Fibroblast of upper back skin (primary cell): ENCODE measurements around the gene DDX60.
"Not testable (repeated sequence)": the region's sequence is repeated elsewhere in the genome, so short reads cannot be mapped to it uniquely, and the experiment has no call there.

Source experiments
- DNase-seq: peaks from one replicate; pipeline ENCODE4 v3.0.0-alpha.2; 2013

The DDX60 gene, protein sequence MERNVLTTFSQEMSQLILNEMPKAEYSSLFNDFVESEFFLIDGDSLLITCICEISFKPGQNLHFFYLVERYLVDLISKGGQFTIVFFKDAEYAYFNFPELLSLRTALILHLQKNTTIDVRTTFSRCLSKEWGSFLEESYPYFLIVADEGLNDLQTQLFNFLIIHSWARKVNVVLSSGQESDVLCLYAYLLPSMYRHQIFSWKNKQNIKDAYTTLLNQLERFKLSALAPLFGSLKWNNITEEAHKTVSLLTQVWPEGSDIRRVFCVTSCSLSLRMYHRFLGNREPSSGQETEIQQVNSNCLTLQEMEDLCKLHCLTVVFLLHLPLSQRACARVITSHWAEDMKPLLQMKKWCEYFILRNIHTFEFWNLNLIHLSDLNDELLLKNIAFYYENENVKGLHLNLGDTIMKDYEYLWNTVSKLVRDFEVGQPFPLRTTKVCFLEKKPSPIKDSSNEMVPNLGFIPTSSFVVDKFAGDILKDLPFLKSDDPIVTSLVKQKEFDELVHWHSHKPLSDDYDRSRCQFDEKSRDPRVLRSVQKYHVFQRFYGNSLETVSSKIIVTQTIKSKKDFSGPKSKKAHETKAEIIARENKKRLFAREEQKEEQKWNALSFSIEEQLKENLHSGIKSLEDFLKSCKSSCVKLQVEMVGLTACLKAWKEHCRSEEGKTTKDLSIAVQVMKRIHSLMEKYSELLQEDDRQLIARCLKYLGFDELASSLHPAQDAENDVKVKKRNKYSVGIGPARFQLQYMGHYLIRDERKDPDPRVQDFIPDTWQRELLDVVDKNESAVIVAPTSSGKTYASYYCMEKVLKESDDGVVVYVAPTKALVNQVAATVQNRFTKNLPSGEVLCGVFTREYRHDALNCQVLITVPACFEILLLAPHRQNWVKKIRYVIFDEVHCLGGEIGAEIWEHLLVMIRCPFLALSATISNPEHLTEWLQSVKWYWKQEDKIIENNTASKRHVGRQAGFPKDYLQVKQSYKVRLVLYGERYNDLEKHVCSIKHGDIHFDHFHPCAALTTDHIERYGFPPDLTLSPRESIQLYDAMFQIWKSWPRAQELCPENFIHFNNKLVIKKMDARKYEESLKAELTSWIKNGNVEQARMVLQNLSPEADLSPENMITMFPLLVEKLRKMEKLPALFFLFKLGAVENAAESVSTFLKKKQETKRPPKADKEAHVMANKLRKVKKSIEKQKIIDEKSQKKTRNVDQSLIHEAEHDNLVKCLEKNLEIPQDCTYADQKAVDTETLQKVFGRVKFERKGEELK (N-terminal part only)

GRCh38 chr4:168318266-168318895 is at the start of gene DDX60:
TSS of gene DDX60 (minus strand) at chr4:168318752. CDS start at chr4:168311259, 7,493 bp downstream.
- DNase-seq, result peak; percentile 74

GRCh38 chr4:168367065-168367464 is 48.5 kb upstream of the DDX60 start:
- no peak for DNase-seq

DNA sequence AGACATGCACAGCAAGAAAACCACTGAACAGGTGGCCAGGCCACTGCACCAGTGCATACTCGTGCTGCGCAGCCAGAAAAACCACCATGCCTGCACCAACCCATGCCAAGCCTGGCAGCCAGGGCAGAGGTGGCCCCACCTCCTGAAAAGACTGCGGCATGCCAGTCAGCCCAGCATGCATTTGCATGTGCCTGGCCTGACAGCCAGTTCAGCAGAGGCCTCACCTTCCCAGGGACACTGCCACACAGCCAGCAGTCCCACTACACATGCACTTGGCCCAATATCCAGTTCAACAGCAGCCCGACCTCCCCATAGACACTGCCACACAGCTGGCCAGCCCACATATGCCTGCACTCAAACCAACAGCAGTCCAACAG is 43.5 kb upstream of the DDX60 start:
- no peak for DNase-seq

GRCh38 chr4:168361365-168362024 is 42.9 kb upstream of the DDX60 start:
- DNase-seq, result no peak

DNA sequence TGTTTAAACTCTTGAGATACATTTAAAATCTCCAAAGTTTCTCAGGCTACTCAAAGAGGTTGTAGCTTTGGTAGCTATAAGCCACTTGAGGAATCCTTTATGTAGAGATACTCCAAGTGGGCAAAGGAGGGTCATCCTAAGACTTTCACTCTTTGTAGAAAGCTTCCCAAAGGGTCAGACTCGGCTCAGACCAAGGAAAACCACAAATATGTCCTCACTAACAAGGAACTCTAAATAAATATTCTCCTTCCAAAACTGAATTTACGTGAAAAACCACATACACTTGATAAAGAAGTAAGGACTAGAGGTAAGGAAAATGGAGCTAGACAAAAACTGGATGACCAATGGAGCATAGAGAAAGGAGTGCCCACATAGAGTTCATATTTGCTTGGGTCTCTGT is 41.7 kb upstream of the DDX60 start:
- no peak for DNase-seq

DNA sequence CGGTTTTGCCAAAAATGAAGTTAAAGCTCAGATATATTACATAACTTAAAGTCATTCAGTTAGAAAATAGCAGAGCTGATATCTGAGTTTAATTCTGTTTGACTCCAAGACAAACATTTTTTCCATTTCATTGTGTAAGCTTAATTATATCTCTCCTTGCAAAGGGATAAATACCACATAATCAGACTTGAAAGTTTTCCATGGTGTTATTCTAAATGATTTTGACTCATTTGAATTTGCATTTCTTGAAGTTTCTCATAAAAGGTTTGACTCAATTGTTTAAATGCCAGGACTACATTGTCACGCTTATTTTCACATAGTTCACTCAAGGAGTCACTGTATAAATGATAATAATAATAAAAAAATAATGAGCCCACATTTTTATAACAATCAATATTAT is 39.4 kb upstream of the DDX60 start:
- DNase-seq, result no peak

- DNase-seq, result no peak
Measured at GRCh38 chr4:168353746-168354145, 35.2 kb upstream of the DDX60 start.

GRCh38 chr4:168337550-168337940 is 19.0 kb upstream of the DDX60 start:
- peak; percentile 8 for DNase-seq

DNA sequence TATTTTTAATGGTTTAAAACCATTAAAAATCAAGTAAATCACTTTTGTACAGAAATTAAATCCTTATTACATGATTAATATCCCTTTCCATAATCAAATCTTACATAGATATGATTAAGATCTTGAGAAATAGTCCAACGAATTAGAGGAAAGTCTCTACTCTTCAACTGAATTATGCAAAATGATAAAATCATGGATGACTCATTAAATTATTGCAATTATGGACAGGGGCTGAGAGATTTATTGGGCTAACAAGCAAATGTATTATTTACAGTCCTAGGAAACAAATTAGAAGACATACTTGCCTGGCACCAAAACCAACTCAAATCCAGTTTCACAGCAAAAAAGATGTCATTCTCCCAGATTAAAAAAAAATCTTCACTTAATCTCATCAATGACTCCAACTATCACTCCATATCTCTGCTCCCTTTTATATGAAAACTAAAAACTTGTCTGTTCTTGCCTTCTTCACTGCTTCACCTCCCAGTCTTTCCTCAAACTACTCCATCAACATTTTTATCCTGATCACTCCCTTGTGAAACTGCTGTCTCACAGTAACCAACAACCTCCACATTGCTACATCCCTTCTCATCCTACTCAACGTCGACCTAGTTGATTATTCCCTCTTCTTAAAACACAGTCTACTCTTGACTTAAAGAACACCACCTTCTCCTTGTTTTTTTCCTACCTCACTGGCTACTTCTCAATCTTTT is 18.4 kb upstream of the DDX60 start:
- no peak for DNase-seq

GRCh38 chr4:168335621-168336020 is 17.1 kb upstream of the DDX60 start:
- DNase-seq, result peak; percentile 30

GRCh38 chr4:168334053-168334452 is 15.5 kb upstream of the DDX60 start:
- no peak for DNase-seq

DNA sequence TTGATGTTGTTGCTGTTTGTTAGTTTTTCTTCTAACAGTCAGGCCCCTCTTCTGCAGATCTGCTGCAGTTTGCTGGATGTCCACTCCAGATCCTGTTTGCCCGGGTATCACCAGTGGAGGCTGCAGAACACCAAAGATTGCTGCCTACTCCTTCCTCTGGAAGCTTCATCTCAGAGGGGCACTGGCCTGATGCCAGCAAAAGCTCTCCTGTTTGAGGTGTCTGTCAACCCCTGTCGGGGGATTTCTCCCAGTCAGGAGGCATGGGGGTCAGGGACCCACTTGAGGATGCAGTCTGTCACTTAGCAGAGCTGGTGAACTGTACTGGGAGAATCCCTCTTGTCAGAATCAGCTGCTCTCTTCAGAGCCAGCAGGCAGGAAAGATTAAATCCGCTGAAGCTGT is 12.0 kb upstream of the DDX60 start:
- not testable (repeated sequence) for DNase-seq

DNA sequence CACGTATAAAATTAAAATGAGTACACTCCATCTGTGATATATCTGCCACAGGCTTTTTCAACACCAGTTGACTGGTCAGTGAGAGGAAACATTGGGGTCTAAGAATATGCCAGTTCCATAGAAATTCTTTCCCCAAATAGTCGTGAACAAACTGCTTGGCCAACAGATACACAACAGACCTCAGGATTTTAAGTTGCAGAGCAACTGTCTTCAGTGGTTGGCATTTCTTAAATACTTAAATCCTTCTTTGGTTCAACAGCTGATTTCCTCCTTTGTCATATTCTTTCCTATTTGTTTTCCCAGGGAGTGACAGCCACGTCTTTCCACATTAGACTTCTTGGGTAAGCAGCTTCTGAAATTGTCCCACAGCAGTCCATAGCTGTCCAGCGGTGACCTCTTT is 7.0 kb upstream of the DDX60 start:
- no peak for DNase-seq

GRCh38 chr4:168321006-168321405 is 2.5 kb upstream of the DDX60 start:
- DNase-seq, result no peak

DNA sequence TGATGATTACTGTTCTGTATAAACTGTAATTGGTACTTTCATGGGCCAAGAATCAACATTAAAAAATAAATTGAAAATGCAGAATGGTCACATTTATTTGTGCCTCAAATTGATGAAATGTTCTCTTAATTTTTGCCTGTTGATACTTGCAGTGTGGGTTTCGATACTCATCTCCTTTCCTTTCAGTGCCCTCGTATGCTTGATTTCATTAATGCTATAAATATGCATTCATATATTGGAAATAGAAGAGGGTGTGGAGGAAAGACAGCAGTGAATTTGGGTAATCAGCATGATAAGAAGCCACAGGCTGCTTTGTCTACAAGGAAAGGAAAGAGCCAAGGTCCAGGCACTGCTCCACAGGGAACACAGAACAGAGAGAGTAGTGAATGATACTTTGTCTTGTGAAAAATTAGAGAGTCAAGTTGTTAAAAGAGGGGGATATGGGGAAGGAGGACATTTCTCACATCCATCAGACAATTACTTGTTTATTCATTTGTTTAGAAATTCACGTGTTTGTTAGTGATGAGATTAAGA is 1.0 kb upstream of the DDX60 start:
- no peak for DNase-seq

DNA sequence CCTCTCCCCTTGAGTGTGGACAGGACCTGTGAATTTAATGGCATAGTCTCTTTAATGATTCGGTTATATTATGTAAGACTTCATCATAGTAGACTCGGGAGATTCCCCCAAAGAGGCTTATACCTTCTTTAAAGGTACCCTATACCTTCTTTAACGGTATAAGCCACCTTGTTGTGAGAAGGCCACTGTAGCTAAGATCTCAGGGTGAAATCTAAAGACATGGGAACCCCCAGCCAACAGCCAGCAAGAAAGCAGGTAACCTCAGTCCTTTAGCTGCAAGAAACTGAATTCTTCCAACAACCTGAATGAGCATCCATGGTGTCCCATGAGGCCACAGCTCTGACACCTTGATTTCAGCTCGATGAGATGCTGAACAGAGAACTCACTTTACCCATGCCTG is 931 bp downstream of the DDX60 start:
- no peak for DNase-seq

DNA sequence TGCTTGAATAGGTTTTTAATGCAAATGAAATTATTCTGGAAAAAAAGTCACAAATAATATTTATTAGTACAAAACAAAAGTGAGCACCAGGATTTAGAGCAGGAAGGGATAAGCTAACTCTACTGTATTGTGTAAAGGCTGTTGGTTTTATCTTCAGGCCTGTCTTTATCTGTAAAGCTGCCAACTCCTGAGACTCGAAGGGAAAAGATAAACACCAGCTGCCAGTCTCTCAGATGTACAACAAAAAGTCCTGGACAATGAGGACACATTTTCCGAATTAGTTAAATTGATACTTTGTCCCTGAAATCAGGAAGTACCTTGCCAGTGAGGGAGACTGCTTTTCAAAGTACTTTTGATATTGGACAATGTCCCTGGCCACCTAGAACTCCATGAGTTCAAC is 8.8 kb downstream of the DDX60 start:
- no peak for DNase-seq

DNA sequence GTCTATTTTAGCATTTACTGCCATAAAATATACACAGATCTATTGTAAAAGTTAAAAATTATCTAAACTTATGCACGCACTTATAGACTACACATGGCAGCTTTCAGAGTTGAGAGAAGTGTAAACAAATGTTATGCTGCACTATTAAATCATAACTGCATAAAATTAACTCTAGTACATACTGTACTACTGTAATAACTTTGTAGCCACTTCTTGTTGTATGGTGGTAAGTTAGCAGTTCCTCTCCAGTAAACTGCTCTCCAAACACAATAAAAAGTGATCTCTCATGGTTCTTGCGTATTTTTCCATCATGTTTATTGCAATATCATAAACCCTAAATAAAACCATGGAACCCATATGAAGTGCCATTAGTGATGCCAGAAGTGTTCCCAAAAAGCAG is 9.6 kb downstream of the DDX60 start:
- DNase-seq, result no peak

DNA sequence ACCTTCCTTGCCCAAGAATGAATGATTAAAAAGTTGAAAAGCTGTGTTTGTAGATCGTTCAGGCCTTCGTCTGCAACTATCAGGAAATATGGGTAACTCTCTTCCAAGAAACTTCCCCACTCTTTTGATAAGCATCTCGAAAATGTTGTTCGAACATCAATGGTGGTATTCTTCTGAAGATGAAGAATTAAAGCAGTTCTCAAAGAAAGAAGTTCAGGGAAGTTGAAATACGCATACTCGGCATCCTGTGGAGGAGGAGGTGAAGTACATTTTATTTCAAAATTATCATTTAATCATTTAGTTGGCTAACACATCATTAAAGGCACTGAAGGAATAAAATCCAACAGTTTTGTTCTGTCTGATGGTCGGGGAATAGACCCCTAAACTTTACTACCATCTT is 12.1 kb downstream of the DDX60 start:
- no peak for DNase-seq

DNA sequence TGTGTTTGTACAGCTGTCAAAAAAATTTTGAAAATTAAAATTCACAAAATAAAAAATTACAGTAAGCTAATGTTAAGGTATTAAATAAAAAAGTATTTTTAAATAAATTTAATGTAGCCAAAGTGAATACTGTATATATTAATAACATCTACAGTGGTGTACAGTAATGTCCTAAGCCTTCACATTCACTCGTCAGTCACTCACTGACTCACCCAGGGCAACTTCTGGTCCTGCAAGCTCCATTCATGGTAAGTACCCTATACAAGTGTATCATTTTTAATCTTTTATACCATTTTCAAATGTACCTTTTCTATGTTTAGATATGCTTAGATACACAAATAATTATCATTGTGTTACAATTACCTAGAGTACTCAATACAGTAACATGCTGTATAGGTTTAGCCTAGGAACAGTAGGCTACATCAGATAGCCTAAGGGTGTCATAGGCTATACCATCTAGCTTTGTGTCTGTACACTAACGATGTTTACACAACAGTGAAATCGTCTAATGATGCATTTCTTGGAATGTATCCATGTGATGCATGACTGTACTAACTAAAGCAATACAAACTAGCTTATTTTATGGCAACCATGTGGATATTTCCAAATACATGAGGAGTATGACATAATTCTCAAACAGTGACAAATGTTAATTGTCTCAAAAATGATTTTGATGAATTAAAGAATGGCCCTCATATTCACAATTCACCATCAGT is 13.7 kb downstream of the DDX60 start:
- peak; percentile 25 for DNase-seq

- DNase-seq, result not testable (repeated sequence)
Measured at GRCh38 chr4:168303430-168303829, 15.1 kb downstream of the DDX60 start.
